GM19468 (cell line): ENCODE measurements around the gene MRPL14.

ENCODE experiments used
- ATAC-seq: cut with Tn5 transposase; IDR thresholded peaks from one replicate; pipeline ENCODE4 v1.9.1; 2021; ENCODE audit warnings: mild to moderate bottlenecking, moderate library complexity, moderate number of reproducible peaks; ENCODE audit not compliant: unreplicated experiment; ENCODE audit errors: extremely low read depth

Gene MRPL14

DNA sequence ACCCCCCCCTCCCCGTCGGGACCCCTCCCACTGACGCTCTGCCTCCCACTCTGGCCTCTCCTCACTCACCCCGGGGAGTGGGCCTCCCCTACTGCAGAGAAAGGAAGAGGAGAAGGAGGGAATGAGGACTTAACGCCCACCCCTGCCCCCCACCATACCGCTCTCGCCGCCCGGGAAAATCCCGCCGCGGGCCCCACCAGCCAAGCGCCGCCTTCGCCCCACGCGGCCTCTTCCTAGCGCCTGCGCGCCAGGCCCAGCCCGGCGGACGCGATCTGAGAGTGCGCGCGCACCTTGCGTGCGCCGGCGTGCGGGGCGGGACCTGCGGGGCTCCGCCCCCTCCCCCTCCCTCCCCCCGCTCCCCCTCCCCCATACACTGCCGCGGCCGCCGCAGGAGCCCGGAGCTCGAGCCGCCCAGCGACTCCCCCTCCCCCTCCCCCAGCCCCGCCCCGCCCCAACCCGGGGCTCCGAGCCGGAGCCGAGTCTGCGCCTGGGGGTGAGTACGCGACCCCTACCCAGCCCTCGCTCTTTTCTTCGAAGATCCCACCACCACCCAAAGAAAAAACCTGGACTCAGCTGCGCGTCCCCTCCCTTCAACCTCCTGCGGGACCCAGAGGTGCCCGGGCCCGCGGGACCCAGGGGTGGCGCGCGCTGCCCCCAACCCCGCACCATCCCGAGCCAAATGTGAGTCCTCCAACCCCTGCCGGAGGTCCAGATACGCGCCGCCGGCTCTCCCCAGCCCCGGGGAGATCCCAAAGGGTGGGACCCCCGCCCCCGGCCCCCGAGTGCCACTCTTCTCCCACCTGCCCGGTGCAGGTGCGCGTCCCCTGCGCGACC is at the start of gene MRPL14, which contains the start of gene TMEM63B:
TSS of gene MRPL14 (minus strand) at position 267 of the 834 bp plus-strand sequence. CDS start 10,841 bp downstream, outside the sequence.
TSS of gene TMEM63B (plus strand) at position 369 of the 834 bp plus-strand sequence. CDS start 7,031 bp downstream, outside the sequence.
- ATAC-seq, result no peak

DNA sequence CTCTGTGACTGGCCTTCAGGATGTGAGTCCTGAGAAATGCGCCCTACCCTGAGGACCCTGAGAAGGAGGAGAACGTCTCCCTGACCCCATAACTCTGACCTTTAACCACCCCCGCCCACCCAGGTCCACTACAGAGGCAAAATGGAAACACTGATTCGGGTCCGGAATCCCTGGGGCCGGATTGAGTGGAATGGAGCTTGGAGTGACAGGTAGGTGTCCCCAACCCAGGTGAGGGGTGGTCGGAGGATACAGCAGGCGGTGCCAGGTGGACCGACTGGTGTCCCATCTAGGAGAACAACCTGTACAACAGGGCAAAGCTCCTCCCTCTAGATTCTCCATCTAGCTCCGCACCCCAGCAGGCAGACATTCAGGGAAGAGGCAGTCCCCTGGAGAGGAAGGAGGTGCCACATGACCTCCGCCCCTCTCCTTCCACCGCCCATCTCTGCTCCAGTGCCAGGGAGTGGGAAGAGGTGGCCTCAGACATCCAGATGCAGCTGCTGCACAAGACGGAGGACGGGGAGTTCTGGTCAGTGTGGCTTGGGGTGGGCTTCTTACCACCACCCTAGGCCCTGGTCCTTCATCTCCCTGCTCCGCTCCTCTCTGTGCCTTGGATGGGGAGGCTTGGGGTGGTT is 49.0 kb upstream of the MRPL14 start:
- no peak for ATAC-seq

DNA sequence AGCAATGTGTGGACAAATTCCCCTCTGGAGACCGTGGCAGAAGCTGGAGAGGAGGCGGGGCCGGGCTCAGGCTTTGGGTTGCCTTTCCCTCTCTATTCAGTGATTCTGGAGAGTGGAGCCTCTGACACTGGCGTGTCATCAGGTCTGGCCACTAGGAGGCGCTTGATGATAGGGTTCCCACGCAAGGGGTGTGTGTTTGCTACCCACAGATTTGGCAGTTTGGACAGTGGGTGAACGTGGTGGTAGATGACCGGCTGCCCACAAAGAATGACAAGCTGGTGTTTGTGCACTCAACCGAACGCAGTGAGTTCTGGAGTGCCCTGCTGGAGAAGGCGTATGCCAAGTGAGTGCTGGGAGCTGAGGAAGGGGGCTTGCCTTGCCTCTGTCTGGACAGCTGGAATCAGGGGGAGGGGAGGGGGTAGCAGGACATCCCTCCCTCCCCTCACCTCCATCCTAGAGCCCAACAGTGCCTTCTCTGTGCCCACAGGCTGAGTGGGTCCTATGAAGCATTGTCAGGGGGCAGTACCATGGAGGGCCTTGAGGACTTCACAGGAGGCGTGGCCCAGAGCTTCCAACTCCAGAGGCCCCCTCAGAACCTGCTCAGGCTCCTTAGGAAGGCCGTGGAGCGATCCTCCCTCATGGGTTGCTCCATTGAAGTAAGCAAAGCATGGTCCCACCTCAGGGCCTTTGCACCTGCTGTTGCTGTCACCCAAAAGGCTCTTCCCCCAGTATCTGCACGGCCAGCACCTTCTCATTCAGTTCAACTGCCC is 45.7 kb upstream of the MRPL14 start:
- no peak for ATAC-seq

DNA sequence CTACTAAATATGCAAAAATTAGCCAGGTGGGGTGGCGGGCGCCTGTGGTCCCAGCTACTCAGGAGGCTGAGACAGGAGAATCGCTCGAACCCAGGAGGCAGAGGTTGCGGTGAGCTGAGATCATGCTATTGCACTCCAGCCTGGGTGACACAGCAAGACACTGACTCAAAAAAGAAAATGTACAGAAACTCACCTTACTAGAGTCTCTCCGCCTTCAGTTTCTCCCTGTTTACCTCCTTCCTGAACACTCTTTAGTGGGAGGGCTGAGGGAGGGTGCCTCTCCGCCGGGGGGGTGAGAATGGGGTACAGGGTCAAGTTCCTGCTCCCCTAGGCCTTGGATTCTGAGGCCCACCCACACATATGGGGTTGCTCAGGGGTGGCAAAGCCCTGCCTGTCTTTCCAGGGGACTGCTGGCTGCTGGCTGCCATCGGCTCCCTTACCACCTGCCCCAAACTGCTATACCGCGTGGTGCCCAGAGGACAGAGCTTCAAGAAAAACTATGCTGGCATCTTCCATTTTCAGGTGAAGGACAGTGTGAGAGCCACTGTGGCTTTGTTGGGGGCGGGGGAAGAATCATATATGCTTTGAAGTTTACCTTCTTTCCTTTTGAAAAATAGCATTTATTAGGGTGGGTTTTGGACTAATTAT is 44.8 kb upstream of the MRPL14 start:
- ATAC-seq, result no peak

DNA sequence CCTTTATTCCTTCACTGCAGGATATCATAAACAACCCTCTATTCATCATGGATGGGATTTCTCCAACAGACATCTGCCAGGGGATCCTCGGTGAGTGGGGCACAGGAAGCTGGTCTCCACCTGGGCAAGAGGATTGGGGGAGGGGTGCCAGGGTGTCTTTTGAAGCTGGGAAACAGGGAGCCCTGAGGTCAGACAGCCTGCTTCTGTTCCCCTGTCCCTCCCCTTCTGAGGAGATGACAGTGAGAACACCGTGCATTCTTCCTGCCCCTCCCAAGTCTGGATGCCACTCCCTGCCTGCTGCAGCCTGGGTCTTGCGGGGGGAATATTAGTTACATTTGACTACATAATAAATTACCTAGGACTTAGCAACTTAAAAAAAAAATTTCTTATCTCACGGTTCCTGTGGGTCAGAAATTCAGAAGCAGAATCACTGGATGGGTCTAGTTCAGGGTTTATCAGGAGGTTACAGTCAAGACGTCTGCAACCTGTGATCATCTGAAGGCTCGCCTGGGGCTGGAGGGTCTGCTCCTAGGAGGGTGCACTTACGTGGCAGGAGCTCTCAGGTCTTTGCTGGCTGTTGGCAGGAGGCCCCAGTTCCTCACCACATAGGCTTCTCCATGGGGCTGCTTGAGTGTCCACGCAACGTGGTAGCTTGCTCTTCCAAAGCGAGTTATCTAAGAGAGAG is 42.8 kb upstream of the MRPL14 start:
- ATAC-seq, result no peak

DNA sequence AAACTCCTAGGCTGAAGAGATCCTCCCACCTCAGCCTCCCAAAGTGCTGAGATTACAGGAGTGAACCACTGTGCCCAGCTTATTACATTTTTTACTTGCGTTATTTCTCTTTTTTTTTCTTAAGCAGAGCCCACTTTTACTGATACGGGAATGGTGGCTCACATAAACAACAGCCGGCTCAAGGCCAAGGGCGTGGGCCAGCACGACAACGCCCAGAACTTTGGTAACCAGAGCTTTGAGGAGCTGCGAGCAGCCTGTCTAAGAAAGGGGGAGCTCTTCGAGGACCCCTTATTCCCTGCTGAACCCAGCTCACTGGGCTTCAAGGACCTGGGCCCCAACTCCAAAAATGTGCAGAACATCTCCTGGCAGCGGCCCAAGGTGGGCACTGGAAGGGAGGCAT is 41.9 kb upstream of the MRPL14 start:
- ATAC-seq, result no peak

DNA sequence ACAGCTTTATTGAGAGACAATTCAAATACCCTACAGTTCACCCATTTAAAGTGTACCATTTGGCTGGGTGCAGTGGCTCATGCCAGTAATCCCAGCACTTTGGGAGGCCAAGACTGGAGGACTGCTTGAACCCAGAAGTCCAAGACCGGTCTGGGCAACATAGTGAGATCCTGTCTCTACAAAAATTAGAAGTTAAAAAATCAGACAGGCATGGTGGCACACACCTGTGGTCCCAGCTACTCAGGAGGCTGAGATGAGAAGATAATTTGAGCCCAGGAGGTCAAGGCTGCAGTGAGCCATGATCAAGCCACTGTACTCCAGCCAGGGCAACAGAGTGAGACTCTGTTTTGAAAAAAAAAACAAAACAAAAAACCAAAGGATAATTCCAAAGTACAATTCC is 40.3 kb upstream of the MRPL14 start:
- ATAC-seq, result no peak

DNA sequence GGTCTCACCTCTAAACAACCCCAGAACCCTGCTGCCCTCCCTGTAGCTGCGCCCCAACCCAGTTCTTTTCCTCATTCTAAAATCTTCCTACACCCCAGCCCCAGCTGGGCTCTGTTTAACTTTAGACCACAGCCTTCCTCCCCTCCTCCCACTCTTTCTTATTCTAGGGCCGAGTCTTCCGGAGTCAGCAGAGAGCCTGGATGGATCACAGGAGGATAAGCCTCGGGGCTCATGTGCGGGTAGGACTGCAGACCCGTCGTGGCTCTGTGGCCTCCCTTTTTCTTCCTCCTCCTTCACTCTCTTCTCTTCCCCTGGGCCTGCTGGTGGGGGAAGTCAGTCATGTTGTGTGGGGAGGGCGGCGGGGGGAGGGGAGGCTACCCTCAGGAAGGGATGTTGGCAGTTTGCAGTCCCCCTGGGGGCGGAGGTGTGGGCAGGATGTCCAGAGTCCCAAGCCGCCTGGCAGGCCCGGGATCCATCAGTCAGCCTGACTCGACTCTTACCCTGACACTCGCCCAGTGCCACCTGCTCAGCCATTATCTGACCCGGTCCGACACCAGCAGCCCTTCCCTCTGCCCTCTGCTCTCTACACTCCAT is 39.4 kb upstream of the MRPL14 start:
- ATAC-seq, result no peak

DNA sequence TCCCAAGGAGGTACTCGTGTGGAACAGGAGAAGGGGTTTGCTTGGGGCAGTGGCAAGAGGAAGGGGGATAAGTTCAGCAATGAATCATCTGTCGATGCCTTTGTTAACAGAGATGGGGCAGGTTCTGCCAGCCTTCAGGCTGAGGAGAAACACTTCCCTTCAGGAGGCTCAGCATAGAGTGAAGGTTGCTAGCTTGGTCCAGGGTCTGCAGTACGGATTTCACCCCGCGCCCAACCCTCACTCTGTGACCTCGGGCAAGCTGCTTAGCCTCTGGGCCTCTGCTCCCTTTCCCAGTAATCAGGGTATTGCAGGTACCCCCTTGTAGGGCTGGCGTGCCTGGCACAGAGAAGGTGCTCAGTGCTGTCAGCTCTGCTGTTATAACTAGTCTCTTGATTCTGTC is 38.9 kb upstream of the MRPL14 start:
- no peak for ATAC-seq

DNA sequence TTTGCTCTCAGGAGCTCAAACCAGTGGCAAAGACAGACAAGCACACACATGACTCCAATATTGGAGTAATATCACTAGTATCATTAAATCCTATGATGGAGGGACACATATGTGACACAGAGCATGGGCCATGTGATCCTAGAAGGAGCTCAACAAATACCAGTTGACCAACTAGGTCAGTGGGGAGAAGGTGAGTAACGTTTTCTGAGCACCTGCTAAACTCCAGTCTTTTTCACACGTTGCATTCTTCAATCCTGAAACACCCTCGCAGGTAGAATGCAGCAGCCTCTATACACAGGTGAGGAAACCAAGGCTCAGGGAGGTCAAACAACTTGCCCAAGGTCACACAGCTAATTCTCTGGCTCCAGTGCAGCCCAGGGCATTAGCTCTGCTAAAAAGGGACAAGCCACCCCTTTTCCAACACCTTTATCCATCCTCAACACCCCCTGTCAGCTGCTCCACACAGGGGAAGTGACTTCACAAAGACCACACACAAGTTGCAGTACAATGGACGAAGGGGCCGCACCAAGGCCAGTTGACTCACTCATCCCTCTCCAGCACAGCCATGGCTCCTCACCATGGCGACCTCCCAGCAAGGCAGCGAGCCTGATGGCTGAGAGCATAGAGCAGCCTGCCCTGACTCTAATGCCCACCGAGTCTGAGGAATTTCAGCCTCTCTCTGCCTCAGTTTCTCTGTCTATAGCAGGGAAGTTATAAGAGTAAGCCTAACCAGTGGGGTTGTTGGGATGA is 35.8 kb upstream of the MRPL14 start:
- no peak for ATAC-seq

DNA sequence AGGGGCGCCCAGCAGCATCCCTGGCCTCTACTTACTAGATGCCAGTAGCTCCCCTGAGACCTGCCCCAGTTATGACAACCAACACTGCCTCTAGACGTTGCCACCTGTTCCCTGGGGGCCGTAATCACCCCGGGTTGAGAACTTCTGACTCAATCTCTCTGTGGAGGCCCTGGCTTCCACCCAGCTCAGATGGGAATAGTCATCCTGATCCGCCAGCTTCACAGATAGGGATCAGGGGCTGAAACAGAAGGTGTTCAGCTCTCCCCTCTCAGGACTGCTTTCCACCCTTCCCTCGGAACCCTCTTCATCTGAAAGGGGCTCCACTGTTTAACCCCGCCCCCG is 34.7 kb upstream of the MRPL14 start:
- ATAC-seq, result no peak

DNA sequence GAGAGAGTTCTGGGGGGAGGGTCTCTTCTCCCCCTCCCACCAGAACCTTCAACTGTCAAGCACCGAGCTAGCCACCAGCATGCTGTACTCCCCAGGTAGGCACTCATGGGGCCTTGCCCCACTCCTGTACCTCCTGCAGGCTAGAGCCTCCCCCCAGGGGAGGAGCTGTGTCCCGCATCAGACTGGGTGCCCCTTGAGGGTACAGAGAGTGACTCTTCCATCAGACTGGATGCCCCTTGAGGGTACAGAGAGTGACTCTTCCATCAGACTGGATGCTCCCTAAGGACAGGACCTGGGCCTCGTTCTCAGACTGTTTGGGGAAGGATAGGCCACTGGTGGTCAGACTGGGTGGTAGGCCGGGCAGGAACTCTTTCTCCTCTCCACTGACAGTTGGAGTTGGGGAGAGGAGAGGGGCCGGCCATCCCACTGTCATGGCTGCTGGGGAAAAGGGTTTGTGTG is 31.5 kb upstream of the MRPL14 start, which contains the start of gene CAPN11:
TSS of gene CAPN11 (plus strand) at position 51 of the 459 bp plus-strand sequence. CDS start at position 80, 29 bp downstream.
- ATAC-seq, result no peak

DNA sequence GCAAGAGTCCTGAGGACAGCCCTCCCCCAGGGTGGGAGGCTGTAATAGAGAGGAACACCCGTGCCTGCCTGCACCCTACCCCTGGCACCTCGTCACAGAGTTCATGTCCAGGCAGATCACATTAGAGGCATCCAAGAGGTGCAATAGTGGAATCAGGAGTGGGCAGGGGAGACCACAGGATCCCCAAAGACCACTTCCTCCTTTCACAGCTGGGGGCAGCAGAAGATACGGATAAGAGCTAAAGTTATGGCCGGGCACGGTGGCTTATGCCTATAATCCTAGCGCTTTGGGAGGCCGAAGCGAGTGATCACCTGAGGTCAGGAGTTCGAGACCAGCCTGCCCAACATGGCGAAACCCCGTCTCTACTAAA is 29.9 kb upstream of the MRPL14 start:
- ATAC-seq, result no peak

DNA sequence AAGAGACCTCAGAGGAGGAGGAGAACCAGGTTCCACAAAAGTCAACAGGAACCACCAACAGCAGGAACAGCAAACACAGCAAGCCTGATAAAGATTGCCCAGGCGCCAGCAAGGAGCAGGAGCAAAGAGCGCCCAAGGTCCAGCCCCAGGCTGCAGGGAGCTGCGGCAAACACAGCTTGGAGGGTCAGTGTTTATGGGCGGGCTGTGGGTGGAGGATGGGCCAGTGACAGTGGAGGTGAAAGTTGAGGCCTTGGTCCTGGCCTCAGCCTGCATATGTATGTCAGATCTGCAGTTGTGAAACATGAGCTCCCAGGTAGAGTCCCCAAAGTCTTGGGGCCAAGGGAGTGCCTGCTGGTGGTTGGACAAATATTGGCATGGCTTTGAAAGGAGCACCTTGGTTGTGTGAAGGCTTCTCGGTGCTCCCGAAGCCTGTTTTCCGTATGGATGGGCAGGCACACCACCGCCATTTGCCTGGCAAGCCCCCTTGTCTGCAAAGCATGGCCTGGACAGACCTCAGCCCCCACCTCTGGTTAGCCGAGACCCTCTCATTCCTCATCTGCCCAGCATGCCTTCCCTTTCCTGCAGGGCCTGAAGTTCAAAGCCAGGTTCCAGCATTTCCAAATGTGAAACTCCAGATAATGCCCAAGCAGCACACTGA is 29.4 kb upstream of the MRPL14 start:
- no peak for ATAC-seq

DNA sequence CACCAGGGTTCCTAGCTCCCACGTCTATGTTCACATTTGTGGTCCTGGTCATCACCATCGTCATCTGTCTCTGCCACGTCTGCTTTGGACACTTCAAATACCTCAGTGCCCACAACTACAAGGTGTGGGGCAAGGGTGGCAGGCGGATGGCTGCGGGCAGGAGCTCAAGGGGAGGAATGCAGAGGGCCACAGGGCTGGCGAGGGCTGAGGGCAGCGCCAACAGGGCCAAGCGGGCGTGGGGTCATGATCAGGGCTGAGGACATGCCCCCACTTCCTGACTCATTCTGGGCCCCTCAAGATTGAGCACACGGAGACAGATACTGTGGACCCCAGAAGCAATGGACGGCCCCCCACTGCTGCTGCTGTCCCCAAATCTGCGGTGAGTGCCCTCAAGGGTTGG is 26.8 kb upstream of the MRPL14 start:
- ATAC-seq, result no peak

DNA sequence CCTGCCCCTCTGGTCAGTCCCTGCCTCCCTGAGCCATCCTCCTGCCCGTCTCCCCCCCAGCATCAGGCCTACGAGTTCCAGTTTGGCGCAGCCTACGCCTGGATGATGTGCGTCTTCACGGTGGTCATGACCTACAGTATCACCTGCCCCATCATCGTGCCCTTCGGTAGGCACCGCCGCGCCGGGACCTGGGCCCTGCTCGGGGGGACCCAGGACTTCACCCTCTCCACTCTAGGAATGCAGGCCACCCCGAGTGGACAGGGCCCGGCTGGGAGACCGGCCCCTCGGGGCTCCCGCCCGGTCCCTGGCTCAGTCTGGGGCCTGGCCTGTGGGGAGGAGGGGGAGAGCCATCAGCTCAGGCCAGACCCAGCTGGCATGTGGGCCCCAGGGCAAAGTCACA is 25.3 kb upstream of the MRPL14 start:
- ATAC-seq, result no peak

DNA sequence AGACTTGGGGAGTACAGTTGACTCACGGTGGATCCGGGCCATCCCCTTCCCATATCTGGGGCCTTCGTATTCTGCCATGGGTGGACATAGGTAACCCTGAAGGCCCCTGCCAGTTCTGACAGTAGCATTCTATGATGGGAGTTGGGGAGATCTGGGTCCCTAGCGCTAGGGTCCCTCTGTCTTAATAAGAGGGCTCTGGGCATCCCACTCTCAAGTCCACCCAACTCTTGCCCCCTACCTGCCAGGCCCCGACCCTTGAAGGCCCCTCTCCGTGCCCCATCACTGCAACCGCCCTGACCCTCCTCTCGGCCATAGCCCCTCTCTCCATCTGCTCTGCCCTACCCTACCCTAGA is 24.8 kb upstream of the MRPL14 start:
- no peak for ATAC-seq

DNA sequence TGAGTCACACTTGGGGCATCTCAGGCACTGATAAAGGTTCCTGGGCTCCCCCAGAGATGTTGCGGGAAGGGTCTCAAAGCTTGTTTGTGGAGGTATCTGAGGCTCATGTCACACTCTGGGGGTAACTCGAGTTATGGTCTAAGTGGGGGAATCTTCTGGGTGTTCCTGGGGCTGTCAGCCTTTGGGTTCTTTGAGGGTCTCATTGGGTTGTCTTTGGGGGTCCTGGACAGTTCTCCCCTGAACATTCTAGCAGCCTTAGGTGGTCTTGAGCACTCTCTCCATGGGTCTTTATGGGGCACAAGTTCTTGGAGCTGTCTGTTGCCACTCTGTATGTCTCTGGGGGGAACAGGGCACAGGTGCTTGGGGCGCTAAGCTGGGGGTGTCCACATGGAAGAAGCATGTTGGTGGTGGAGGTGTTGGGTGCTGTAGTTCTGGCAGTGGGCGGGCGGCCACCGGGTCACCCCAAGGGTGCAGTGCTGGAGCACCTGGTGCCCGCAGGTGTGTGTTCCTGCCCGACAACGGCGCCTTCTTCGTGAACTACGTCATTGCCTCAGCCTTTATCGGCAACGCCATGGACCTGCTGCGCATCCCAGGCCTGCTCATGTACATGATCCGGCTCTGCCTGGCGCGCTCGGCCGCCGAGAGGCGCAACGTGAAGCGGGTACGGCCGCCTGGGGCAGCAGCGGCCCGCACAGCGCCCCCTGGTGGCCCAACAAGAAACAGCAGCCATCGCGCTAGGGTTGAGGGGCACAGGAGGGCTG is 24.3 kb upstream of the MRPL14 start:
- ATAC-seq, result no peak
